Activated CD8-positive, alpha-beta memory T cell treated with anti-CD3 and anti-CD28 coated beads, Interleukin-2, amount 50 U/mL, for 1 hour (primary cell): ENCODE data around the gene MBP.

Experiments
- DNase-seq: peaks from one replicate; pipeline ENCODE4 v3.0.0-alpha.2; 2020; ENCODE audit errors: extremely low read depth

MBP gene

GRCh38 chr18:77133835-77134496, 1.4 kb upstream of the MBP start:
- no peak for DNase-seq

DNA sequence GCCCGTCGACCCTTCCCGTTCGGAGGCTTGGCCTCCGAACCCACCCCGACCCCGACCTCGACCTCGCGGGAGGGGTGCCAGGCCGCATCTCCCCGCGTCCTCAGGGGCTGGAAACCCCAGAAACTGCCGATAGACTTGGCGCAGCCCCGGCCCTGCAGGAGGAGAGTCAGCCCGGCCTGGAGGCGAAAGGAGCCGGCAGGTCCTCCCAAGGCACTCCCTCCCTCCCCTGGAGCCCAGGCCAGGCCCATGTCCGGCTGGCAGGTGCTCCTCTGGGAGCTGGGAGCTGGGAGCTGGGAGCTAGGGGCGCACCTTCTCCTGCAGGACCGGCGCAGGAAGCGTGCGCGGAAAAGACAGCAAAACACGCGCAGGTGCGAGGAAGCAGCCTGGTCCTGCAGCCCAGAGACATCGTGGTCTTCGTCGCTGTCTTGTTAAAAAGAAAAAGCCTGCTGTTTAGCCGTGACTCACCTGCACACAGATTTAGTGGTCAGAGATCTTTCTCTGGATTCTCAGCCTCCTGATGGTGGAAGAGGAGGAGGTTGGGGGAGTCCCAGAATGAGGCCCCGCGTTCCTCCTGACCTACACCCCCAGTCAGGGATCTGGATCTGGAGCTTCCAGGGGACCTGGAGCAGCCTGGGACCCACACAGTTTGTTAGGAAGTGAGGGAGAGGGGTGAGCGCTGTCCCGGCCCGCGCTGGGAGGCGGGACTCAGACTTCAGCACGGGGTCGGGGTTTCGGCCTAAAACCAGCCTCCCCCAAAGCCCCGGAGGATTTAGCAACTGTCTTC, 660 bp upstream of the MBP start:
- DNase-seq, result no peak

DNA sequence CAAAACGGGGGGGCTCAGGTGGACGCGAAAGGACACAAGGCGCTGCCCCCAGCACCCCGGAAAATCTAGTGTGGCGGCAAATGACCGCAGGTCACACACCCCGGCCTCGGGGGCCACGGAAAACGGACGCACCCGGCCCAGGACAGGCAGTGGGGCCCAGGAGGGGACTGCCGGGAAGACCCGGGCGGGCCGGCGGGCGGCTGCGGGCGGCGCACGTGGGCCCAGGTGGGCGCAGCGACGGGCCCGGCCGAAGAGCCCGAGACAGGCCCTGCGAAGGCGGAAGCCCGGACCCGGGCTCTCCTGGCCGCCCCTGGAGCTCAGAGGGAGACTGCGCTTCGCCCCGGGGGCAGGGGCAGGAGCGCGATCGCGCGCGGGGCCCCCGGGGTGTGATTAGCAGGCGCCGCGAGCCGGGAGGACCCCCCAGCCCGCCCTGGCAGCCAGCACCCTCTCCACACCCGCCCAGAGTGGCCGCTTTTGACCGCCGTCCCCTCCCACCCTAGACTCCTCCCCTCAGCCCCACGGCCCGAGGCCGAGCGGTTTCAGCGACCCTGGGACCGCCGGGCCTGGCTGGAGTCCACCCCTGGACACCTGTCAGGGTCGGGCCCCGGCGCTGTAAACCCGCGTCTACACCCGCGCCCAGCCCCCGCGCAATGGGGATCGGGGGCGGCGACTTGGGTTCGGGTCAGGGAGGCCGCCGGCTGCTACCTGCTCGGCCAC, 773 bp downstream of the MBP start:
- no peak for DNase-seq

DNA sequence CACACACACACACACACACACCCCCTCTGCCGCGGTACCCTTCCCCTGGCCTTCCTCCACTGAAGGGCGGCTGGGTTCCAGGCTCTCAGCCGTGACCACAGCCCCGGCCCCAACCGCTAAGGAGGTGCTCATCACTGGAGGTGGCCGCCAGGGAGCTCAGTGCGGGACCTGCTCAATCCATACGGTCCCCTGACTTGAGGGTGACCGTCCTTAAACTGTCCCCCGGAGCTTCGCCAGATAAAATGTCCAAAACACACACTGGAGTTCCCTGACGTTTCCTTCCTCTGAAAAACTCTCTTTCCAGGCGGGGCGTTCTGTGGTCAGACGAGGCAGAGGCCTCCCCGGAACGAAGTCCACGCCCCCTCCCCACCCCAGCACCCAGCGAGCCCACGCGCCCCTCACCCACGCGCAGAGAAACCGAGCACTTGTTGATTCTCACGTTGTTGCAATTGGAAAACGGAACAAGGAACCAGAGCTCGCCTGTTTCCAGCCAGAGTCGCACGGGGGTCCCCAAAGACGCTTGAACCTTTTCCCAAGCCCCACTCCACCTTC, 1.4 kb downstream of the MBP start:
- DNase-seq, result no peak

DNA sequence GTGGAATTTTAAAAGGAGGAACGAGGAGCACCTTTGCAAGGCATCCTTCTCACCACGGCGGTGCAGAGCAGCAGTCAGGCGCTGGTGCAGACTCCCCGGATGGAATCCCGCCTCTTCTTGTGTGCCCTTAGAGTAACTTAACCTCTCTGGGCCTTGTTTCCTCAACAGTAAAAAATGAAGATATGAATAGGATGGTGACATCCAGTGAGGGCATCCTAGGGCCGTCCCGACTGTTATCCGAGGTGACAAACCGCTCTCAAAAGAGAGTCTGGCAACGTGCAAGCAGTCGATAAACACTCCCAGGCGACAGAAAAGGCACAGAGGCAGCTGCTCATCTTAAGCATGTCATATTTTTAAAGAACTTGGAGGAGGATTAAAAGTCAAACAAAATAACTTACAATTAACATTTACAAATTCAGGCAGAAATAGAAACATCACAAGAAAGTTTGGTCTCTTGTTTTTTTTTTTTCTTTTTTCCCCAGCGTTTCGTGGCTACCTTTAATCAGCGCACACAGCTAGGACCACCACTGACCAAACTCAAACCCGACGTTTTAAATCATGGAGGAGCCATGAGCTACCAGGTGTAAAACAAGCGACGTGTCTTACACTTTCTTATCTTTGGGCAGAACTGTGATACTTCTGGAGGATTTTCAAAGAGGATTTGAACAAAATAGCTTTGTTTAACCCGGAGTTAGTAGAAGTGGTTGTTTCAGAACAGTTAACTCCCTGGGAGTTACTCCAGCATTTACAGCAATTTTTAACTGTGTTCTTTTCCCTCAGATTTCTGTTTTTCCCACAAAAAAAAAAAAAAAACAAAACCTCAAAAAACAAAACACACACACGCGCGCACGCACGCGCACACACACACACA, 2.1 kb downstream of the MBP start:
- DNase-seq, result no peak

- no peak for DNase-seq
Observed at GRCh38 chr18:77129150-77129551, 3.4 kb downstream of the MBP start.

DNA sequence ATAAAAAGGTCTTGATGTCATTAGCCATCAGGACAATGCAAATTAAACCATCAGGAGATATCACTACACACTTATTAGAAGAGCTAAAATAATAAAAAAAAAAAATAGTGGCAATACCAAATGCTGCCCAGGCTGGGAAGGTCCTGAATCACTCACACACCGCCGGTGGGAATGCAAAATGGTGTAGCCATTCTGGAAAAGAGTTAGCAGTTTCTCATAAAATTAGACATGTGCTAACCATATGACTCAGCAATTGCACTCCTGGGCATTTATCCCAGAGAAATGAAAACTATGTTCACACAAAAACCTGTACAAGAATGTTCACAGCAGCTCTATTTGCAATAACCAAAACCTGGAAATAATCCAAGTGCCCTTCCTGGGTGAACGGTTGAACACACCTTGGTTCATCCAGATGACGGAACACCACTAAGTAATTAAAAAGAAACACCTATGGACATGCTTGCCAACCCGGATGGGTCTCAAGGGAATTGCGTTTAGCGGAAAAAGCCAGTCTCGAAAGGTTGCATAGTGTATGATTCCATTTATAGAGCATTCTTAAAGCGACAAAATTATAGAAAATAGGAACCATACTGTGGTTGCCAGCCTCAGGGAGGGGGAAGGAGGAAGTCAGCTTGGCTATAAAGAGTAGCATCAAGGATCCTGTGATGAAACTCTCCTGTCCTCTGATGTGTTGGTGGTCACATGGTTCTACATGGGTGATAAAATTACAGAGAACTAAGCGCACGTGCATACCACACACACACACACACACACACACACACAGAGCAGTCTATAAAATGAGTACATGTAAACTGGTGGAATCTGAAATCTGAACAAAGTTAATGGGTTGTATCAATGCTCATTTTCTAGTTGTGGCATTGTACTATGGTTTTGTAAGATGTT, 4.6 kb downstream of the MBP start:
- no peak for DNase-seq

DNA sequence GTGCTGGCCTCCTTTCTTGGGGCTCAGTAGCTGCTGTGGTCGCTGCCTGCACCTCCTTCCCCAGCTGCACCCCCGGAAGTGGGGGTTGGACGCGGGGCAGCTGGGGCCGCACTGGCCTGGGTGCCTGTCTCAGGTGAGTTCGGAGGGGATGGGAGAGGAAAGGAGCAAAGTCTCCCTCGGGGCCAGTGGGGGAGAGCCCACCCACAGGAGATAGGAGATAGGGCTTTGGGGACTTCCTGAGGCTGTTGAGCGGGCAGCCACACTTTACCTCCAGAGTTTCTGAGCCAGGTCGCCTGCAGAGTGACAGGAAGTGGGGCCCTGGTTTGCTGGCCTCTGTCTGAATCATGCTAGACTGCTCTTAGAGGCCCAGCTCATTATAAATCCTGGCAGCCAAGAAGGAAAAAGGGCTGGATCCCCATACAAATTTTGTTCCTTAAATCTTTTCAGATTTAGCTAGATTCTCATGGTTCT, 8.1 kb downstream of the MBP start:
- no peak for DNase-seq

- DNase-seq, result no peak
Observed at GRCh38 chr18:77123320-77124231, 9.0 kb downstream of the MBP start.

- no peak for DNase-seq
Observed at GRCh38 chr18:77121523-77121922, 11.1 kb downstream of the MBP start.

DNA sequence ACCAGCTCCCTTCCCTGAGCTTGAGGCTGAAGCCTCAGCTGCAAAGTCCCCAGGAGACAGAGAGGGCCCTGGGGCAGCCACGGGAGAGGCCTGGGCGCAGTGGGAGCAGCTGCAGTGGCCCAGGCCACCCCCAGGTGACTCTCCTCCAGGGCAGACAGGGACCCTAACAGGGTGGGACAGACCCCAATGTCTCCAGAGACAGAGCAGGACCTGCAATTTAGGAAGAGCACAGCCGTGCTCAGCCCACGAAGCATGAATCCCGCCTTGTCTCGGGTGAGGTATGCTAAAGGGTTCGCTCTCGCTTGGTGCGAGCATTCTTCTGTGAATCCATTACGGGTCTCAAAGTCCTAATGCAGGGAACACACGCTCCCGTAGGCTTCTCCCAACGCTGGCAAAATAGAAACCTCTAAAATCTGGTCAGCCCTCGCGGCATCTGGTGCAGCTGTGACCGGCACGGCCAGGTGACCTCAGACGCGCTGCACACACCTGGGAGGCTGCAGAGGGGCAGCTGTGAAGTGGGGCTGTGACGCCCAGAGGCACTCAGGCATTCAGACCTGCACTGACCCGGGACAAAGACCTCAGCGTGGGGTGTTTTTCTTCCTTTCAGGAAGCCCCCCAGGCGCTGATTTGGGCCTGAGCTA, 12.6 kb downstream of the MBP start:
- no peak for DNase-seq

- DNase-seq, result no peak
Observed at GRCh38 chr18:77119101-77119850, 13.3 kb downstream of the MBP start.

- DNase-seq, result no peak
Observed at GRCh38 chr18:77118256-77119090, 14.1 kb downstream of the MBP start.

DNA sequence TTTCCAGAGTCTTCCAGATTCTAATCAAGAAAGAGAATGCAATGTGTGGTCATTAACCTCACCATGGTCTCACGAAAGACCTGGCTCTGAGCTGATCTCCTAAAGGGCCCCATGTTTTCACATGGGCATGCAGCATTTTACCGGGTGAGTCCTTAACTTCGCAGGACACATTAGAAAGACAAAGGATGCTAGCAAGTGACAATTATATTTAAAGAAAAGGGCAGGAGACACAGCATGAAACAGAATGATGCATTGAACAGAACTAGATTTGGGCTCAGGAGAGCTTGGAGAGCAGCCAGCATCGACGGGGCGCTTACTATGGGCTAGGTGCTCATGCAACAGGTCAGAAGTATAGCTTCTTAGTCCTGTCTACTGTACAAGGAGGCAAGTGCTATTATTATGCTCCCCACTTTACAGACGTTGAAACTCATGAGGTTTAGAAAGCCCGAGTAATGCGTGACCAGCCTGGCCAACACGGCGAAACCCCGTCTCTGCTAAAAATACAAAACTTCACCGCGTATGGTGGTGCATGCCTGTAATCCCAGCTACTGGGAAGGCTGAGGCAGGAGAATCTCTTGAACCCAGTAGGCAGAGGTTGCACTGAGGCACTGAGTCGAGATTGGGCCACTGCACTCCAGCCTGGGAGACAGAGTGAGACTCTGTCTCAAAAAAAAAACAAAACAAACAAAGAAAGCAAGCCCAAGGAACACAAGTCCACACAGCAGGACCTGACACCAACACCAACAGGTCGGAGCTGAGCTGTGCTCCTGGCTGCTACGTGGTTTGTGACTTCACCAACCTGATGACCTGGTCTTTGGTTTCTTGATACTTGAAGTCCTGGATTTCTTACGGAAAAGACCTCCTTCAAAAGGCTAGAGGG, 16.1 kb downstream of the MBP start:
- DNase-seq, result no peak

DNA sequence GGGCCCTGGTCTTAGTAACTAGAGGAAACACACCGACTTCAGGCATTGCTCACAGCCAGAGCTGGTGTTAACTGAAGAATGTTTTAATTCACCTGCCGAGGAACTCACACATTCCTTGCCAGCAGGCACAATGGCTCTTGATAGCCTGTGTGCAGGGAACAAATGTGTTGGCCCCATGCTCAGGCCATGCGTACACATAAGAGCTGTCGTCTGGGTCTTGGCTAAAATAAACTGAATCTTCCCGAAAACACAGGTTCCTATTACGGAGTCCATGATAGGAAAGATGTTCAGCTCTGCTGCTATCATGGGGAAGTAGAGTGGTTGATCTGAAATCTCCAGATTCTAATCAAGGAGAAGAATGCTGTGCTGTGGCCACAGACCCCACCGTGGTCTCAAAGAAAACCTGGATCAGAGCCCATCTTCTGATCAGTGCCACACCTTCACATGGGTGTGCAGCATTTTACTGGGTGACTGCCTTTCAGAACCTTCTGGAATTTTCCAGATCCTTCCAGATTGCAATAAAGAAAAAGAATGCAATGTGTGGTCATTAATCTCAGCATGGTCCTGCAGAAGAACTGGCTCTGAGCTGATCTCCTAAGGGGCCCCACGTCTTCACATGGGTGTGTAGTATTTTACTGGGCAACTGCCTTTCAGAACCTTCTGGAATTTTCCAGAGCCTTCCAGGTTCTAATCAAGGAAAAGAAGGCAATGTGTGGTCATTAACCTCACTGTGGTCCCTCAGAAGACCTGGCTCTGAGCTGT, 17.2 kb downstream of the MBP start:
- no peak for DNase-seq
